ENCODE results near the gene C4A.
"Not testable (repeated sequence)": the region's sequence is repeated elsewhere in the genome, so short reads cannot be mapped to it uniquely, and the experiment has no call there.

Gene C4A

DNA sequence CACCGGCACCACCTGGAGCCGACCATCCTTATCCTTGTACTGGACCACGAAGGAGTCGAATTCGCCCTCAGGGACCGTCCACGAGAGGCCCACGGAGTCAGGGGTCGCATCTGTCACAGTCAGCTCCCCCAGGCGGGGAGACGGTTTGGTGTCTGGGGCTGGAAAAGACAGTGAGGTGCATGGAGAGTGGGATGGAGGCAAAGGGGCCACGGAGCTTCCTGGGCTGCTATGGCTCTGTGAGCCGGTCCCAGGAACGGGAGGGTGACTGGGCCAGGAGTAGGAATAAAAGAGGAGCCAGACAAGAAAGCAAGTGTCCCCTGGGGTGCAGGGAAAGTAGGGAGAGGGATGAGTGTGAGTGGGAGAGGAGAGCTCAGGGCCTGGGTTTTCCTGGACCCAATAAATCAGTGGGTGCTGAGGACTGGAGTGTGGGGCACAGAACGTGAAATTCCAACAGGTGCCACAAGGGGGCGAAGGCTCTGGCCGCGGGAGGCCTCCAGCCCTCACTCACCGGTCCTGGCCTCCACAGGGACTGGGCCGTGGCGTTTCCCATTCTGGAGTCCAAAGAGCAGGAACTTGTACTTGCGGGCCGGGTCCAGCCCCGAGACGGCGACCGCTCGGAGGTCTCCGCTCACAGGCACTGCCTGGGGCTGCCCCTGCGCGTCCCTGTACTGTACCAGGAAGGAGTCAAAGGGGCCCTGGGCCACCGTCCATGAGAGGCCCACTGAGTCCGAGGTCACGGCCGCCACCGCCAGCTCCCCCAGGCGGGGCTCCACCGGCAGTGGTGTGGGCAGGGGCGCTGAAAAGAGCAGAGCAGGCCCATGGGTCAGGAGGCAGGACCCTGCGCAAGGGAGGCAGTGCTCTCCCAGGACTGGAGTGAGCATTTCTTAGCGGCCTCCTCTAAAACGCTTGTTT is 66.3 kb downstream of the C4A start:
- DNase-seq (ENCODE audit: low read depth in 3 of 3, low spot score in 1 of 3) = peak; percentile 21 to 67 (median 38)

- DNase-seq (ENCODE audit: low read depth in 3 of 3, low spot score in 1 of 3) = not testable (repeated sequence)
These were observed 67.3 kb downstream of the C4A start for GRCh38 chr6:32049149-32049548.

DNA sequence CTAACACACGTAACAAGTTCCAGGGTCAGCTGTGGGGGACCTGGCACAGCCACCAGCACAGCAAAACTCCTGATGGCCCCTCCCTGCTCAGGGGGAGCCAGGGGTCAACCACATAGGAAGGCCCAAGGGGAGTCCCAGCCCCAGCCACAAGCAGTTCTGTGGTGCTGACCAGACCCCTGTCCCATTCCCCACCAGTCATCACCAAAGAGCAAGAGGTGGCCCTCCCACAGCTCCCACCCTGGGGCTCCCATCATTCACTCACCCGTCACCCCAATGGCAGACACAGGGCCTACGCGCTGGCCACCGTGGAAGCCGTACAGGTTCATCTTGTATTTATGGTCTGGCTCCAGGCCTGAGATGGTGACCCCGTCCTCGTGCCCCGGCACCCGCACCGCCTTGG is 67.9 kb downstream of the C4A start:
- DNase-seq (ENCODE audit: low read depth in 3 of 3, low spot score in 1 of 3) = not testable (repeated sequence)

- DNase-seq (ENCODE audit: low read depth in 3 of 3, low spot score in 1 of 3) = no peak
These were observed 68.7 kb downstream of the C4A start for GRCh38 chr6:32050562-32050961.

Data from stimulated activated CD4-positive, alpha-beta T cell treated with anti-CD3 and anti-CD28 coated beads, TNF-alpha, amount 100 ng/mL, for 1 hour (primary cell).